Kidney epithelial cell (primary cell): ENCODE measurements around the gene PBX1. TPM values are rescaled to one million over a fixed set of nuclear protein-coding genes. Genes with fewer than 3 reads are reported as not detected.

Experiments used
- DNase-seq: peaks from one replicate; pipeline ENCODE4 v3.0.0-alpha.2; 2010; ENCODE audit warnings: low read depth
- H3K27me3 ChIP-seq: 2 replicates; pipeline ENCODE4 v1.6.0; 2011; ENCODE audit warnings: low read length; ENCODE audit not compliant: control insufficient read depth, insufficient read depth
- H3K36me3 ChIP-seq: 2 replicates; pipeline ENCODE4 v1.5.1; 2011; ENCODE audit warnings: low read length; ENCODE audit not compliant: control insufficient read depth, insufficient read depth
- H3K4me3 ChIP-seq: 2 replicates; pipeline ENCODE4 v1.5.1; 2011; ENCODE audit warnings: low read depth, mild to moderate bottlenecking, control low read depth, low read length
- total RNA-seq: library from RNA; depleted of rRNA; stranded (reverse); fragments of >200 nt; gene quantifications from 2 replicates; pipeline ENCODE4 v1.2.3, GENCODE V29; 2015
- TF ChIP-seq, protein P1 (sequence below): IDR thresholded peaks from 2 replicates; pipeline ENCODE4 v1.5.1; 2011; ENCODE audit warnings: mild to moderate bottlenecking, moderate library complexity, low read length, control low read depth, inconsistent platforms; ENCODE audit not compliant: insufficient read depth, poor library complexity, severe bottlenecking

PBX1 gene
- total RNA-seq, 1 donor from 2014 or later = 5.7 TPM

DNA sequence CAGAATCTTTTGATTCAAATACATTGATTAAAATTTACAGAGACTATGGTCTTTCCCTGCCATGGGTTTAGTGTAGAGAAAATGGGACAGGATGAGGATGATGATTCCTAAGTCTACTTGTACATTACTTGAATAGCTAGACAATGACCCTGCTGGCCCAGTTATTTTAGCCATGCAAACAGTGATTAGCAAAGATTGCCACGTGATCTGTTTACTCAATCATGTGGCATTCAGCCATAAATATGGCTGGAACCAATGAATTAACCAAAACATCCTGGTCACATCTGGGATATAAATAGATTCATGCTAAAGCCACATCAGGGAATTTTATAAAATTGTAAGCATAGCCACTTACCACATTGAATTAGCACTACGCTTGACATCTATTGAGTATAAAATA lies 167.3 kb downstream of the PBX1 start:
- TF ChIP-seq, protein P1, sequence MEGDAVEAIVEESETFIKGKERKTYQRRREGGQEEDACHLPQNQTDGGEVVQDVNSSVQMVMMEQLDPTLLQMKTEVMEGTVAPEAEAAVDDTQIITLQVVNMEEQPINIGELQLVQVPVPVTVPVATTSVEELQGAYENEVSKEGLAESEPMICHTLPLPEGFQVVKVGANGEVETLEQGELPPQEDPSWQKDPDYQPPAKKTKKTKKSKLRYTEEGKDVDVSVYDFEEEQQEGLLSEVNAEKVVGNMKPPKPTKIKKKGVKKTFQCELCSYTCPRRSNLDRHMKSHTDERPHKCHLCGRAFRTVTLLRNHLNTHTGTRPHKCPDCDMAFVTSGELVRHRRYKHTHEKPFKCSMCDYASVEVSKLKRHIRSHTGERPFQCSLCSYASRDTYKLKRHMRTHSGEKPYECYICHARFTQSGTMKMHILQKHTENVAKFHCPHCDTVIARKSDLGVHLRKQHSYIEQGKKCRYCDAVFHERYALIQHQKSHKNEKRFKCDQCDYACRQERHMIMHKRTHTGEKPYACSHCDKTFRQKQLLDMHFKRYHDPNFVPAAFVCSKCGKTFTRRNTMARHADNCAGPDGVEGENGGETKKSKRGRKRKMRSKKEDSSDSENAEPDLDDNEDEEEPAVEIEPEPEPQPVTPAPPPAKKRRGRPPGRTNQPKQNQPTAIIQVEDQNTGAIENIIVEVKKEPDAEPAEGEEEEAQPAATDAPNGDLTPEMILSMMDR = no peak

DNA sequence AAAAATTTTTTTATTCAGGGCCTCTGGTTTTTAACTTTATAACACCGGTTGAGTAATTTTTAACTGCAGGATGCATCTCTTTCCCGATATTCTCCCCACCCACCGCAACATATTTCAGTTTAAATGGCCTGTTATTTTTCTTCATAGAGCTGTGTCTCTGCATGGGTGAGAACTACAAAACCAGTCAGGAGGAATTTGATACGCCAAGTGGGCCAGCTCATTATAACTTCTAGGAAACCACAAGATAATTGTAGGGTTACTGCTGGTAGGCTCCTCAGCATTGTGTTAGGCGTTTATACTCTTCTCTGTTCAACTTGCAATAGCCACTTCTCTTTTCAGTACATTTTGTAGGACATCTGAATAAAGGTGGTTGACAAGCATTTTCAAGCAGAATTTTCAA lies 169.7 kb downstream of the PBX1 start:
- DNase-seq = no peak
- TF ChIP-seq, protein P1 = no peak
- Histone ChIP-seq H3K4me3 (no peak overlapping the region), H3K27me3 (no peaks in the 10 kb centered on the region), H3K36me3 (no peaks in the 10 kb centered on the region)

More for the DNA sequence above, 167.3 kb downstream of the PBX1 start:
- no peak overlapping the region for H3K4me3 ChIP-seq
- H3K36me3 ChIP-seq = no peaks in the 10 kb centered on the region
- no peak for DNase-seq
- H3K27me3 ChIP-seq = no peaks in the 10 kb centered on the region

DNA sequence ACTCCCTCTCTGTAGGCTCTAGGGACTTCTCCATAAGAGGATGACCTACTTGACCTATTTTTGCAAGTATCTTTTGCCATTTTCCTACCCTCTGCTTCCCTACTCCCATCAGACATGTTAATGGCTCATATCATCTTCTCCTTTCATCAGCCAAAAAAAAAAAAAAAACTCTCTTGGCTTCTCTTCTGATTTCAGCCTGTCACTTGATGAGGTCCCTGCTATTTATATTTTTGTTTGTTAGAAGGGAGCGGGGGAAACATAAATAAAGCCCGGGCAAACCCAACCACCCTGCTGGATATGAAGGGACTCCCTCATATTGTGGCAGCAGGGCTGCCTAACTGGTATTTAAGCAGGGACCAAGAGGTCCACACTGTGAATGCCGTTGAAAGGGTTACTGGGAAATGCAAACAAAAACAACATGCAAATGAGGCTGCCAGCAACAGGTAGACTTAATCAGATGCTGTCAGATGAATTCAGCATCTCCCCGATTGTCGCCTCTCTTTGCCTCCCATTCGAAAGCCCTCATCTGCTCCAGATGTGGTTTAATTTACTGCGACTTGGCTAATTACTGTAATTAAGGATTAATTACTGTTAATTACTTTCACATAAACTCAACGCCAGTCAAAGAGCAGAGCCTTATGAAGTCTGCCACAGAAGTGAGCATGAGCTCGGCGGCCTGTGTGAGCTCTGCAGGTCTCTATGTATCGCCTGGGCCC lies 172.3 kb downstream of the PBX1 start:
- no peaks in the 10 kb centered on the region for H3K27me3 ChIP-seq
- no peaks in the 10 kb centered on the region for H3K36me3 ChIP-seq
- H3K4me3 ChIP-seq = no peak overlapping the region
- DNase-seq = no peak
- TF ChIP-seq, protein P1 = no peak

DNA sequence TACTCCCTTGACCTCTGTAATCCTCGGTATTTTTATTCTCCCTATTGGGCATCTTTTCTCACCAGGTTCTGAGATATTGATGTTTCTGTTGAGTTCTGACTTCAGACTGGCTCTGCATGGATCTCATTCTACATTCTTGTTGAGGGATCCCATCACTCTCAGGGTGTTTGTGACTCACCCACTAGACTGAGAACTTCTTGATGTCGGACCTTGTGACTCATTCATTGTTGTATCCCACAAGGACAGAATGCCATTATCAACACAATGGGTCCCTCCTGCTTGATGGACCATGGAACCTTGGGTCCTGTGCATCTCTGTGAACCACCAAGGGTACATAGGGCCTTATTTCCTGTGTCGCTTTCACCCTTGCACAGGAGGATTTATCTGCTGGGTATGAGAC lies 174.1 kb downstream of the PBX1 start:
- no peaks in the 10 kb centered on the region for H3K27me3 ChIP-seq
- no peak overlapping the region for H3K4me3 ChIP-seq
- H3K36me3 ChIP-seq = no peaks in the 10 kb centered on the region
- DNase-seq = peak; percentile 77
- TF ChIP-seq, protein P1 = no peak

DNA sequence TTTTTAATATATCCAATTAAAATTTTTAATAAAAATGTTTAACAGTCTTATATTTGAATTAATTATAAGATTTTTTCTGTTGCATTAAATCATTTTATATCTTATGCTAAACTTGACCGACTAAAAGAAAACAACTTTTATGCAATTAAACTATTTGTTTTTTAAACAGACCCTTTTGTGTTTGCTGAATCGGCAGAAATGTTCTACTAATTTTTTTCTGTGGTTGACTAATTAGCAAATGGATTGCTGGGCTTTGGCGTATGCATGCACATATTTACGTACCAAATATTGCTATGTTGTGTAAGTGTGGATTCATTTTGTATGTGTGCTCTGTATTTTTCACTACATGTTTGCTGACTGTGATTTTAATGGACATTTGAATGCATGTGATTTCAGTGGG lies 174.8 kb downstream of the PBX1 start:
- Histone ChIP-seq H3K36me3 (no peaks in the 10 kb centered on the region), H3K27me3 (no peaks in the 10 kb centered on the region), H3K4me3 (no peak overlapping the region)
- TF ChIP-seq, protein P1 = no peak
- no peak for DNase-seq
